Endothelial cell of umbilical vein (primary cell): ENCODE data around the gene TRMT2B. TPM values are rescaled to one million over a fixed set of nuclear protein-coding genes. Genes with fewer than 3 reads are reported as not detected.

ENCODE experiments used
- Bru-seq: library from RNA; stranded (reverse); fragments of 400-500 nt; gene quantifications from one replicate; lab custom pipeline; 2021; lab: Mats Ljungman, UMichigan
- BruChase-seq, 2 experiments: library from RNA; stranded (reverse); fragments of 400-500 nt; gene quantifications; one replicate each; lab custom pipeline; 2021; lab: Mats Ljungman, UMichigan
- BruUV-seq: library from RNA; stranded (reverse); fragments of 400-500 nt; replicated peaks from 2 replicates; lab custom pipeline; 2021; lab: Mats Ljungman, UMichigan
- CTCF ChIA-PET: fragments of 300-600, 350-600 bp; sonication (Branson Sonifier 250); formaldehyde crosslinking; loops from one replicate; lab custom pipeline; 2021; ENCODE audit warnings: antibody characterized with exemption, inconsistent platforms; lab: Charles Lee
- POLR2A ChIA-PET: fragments of 300-600, 350-600 bp; sonication (Branson Sonifier 250); formaldehyde crosslinking; loops from one replicate; lab custom pipeline; 2021; ENCODE audit warnings: antibody characterized with exemption, inconsistent platforms; lab: Charles Lee
- DNase-seq: peaks from one replicate; pipeline ENCODE4 v3.0.0-alpha.2; 2011; ENCODE audit warnings: low read depth, low spot score
- FAIRE-seq: peaks from 2 replicates; lab custom pipeline; 2011; peaks lifted over from hg19 to GRCh38; lab: Jason Lieb, UNC
- H2AFZ ChIP-seq: 2 replicates; pipeline ENCODE4 v1.6.0; 2012; ENCODE audit warnings: low read depth, low read length, control low read depth, inconsistent platforms
- H3K27ac ChIP-seq: 2 replicates; pipeline ENCODE4 v1.5.1; 2011; ENCODE audit warnings: low read depth, mild to moderate bottlenecking, control low read depth, low read length, moderate library complexity; ENCODE audit not compliant: insufficient read depth
- H3K27me3 ChIP-seq, 2 experiments: 2 replicates each; pipeline versions ENCODE4 v1.6.0 to v1.6.1; 2011; ENCODE audit warnings: low read length in 2 of 2, mixed read lengths in 1 of 2; ENCODE audit not compliant: control insufficient read depth in 2 of 2, insufficient read depth in 2 of 2
- H3K36me3 ChIP-seq, 2 experiments: 2 replicates in 1 of 2; 3 replicates in 1 of 2; pipeline ENCODE4 v1.5.1; 2011; ENCODE audit warnings: low read length in 2 of 2, mild to moderate bottlenecking in 1 of 2, moderate library complexity in 1 of 2; ENCODE audit not compliant: control insufficient read depth in 2 of 2, insufficient read depth in 2 of 2; ENCODE audit errors: extremely low read depth in 1 of 2
- H3K4me1 ChIP-seq: 3 replicates; pipeline ENCODE4 v1.5.1; 2011; ENCODE audit warnings: mild to moderate bottlenecking, low read length; ENCODE audit not compliant: control insufficient read depth, insufficient read depth; ENCODE audit errors: extremely low read depth
- H3K4me2 ChIP-seq: 2 replicates; pipeline ENCODE4 v1.6.1; 2011; ENCODE audit warnings: low read length, control low read depth, mixed read lengths; ENCODE audit not compliant: insufficient read depth
- H3K4me3 ChIP-seq, 3 experiments: fragments of 200-600 bp in 1 of 3; sonication (generic), shearing (Covaris generic) in 1 of 3; replicated peaks in 1 of 3; 2 replicates each; pipeline ENCODE4 v1.5.1; 2011 to 2016; ENCODE audit warnings: control low read depth in 3 of 3, low read length in 3 of 3, mild to moderate bottlenecking in 2 of 3, inconsistent platforms in 1 of 3, low read depth in 1 of 3, moderate library complexity in 1 of 3; ENCODE audit not compliant: insufficient read depth in 1 of 3
- H3K79me2 ChIP-seq: 2 replicates; pipeline ENCODE4 v1.6.0; 2012; ENCODE audit warnings: low read length, inconsistent platforms; ENCODE audit not compliant: control insufficient read depth, insufficient read depth
- H3K9ac ChIP-seq: replicated peaks from 2 replicates; pipeline ENCODE3; 2011; ENCODE audit warnings: low read length, control low read depth; ENCODE audit not compliant: insufficient read depth; ENCODE audit errors: extremely low read depth
- H3K9me1 ChIP-seq: replicated peaks from 3 replicates; pipeline ENCODE4 v1.6.0; 2011; ENCODE audit warnings: mild to moderate bottlenecking, low read length; ENCODE audit not compliant: control insufficient read depth, insufficient read depth; ENCODE audit errors: extremely low read depth
- H3K9me3 ChIP-seq: replicated peaks from 2 replicates; pipeline ENCODE4 v1.5.1; 2012; ENCODE audit warnings: low read length, inconsistent platforms; ENCODE audit not compliant: control insufficient read depth, insufficient read depth
- H4K20me1 ChIP-seq: replicated peaks from 2 replicates; pipeline ENCODE3; 2011; ENCODE audit warnings: mild to moderate bottlenecking, low read length; ENCODE audit not compliant: control insufficient read depth, insufficient read depth; ENCODE audit errors: extremely low read depth
- JUN ChIP-seq: IDR thresholded peaks from 2 replicates; pipeline ENCODE4 v1.6.1; 2011; ENCODE audit warnings: borderline replicate concordance, low read depth; ENCODE audit not compliant: insufficient read length, insufficient read depth
- POLR2A ChIP-seq: IDR thresholded peaks from 2 replicates; pipeline ENCODE4 v1.6.1; 2012; ENCODE audit warnings: low read depth, mild to moderate bottlenecking, control low read depth, low read length
- dilution Hi-C: fragments of 300-500 bp; cut with MboI; formaldehyde crosslinking; loops from one replicate; pipeline ENCODE4 v1.15.0; 2019; ENCODE audit warnings: low sequenced_read_pairs; ENCODE audit not compliant: extremely low pct_ligation_motif_present
- intact Hi-C: fragments of 100-400 bp; cut with micrococcal nuclease; formaldehyde crosslinking; loops from one replicate; pipeline ENCODE4 v1.10.0; 2022
- long read RNA-seq: library from polyadenylated mRNA; stranded (forward); transcript quantifications from one replicate; pipeline ENCODE4 v2.0.0, GENCODE V29; 2021
- polyA minus RNA-seq, 3 experiments: library from RNA; depleted of rRNA, polyadenylated mRNA; stranded (reverse); fragments of >200 nt; gene quantifications; 1 replicate in 1 of 3; 2 replicates in 2 of 3; pipeline ENCODE4 v1.2.3, GENCODE V29; 2011
- polyA plus RNA-seq, 4 experiments: library from polyadenylated mRNA; depleted of rRNA in 3 of 4; stranded (reverse) in 3 of 4; unstranded in 1 of 4; fragments of >200 nt; gene quantifications; 2 replicates each; pipeline versions ENCODE4 v1.2.1 to v1.2.3, GENCODE V29; 2011 to 2012; ENCODE audit warnings: missing spikeins in 1 of 4
- total RNA-seq: library from RNA; stranded (reverse); gene quantifications from 2 replicates; pipeline ENCODE4 v1.2.3, GENCODE V29; 2021

The TRMT2B gene, protein sequence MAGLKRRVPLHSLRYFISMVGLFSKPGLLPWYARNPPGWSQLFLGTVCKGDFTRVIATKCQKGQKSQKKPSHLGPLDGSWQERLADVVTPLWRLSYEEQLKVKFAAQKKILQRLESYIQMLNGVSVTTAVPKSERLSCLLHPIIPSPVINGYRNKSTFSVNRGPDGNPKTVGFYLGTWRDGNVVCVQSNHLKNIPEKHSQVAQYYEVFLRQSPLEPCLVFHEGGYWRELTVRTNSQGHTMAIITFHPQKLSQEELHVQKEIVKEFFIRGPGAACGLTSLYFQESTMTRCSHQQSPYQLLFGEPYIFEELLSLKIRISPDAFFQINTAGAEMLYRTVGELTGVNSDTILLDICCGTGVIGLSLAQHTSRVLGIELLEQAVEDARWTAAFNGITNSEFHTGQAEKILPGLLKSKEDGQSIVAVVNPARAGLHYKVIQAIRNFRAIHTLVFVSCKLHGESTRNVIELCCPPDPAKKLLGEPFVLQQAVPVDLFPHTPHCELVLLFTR
- 21.3 and 22.9 TPM in 2 replicates for total RNA-seq
- 15.8 and 18.3 TPM in 2 replicates for polyA plus RNA-seq
- 16.3 and 16.6 TPM in 2 replicates for polyA plus RNA-seq (2011; cell fraction: cytosol; rRNA removed)
- 28.5 and 32.5 TPM in 2 replicates for polyA plus RNA-seq (2011; cell fraction: nucleus; rRNA removed)
- 16.3 and 19.1 TPM in 2 replicates for polyA plus RNA-seq (2012)
- polyA minus RNA-seq = 33.5 and 34.2 TPM in 2 replicates
- 13.9 TPM for polyA minus RNA-seq (2011; cell fraction: cytosol; rRNA and poly(A)+ RNA removed)
- 16.5 and 34.3 TPM in 2 replicates for polyA minus RNA-seq (2011; cell fraction: nucleus; rRNA and poly(A)+ RNA removed)
- percentile 66 among the genes with signal in this experiment for Bru-seq, nascent RNA
- BruChase-seq, experiment 1, labeled RNA remaining after a 6-hour chase = percentile 81 among the genes with signal in this experiment
- BruChase-seq, experiment 2, labeled RNA remaining after a 2-hour chase = percentile 84 among the genes with signal in this experiment
- long read RNA-seq, partial matches to known transcripts = 3 of 36 reads
- long read RNA-seq, other reads (novel, unspliced or antisense) = 28 of 36 reads

DNA sequence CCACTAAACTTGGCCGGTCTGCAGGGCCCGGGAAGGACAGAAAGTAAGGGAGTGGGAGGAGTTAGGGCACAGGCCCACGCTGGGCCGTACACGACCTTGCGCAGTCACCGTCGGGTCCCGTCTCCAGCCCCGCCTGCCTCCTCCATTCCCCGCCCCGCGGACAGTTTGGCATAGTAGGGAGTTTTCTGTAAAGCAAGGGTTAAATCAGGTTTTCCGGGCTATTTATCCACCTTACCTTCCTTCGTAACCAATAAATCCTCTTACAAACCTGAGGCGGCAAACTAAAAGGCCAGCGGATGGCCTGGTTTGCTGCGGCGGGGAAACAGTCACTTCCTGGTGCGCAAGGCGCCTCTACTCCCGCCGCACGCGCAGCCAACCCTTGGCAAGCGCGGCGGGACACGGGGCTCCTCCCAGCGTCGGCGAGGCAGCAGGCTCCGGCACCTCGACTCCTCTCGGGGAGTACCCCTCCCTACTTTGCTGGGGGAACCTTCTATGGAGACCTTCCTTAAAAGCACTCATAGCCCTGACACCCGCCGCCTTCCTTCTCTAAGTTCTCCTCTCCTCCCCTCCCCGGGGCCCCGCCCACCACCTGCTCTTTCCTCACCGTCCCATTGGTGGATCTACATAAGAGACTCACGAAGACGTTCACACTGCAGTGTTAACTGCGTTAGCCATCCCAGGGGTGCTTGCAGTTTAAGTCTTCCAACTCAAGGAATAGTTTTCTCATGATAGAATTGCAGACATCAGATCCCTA lies at the start of gene TRMT2B:
TRMT2B (minus strand) TSS at position 563 of the 754 bp plus-strand sequence. CDS start 9,822 bp downstream, outside the sequence.
- Histone ChIP-seq H3K4me3 (peak within 1 kb of the TSS; percentile 43 to 87 (median 68)), H3K79me2 (peaks cover 26% of the 10 kb centered on the region), H3K9me1 (no peaks in the 10 kb centered on the region), H4K20me1 (no peaks in the 10 kb centered on the region), H3K4me2 (peak within 1 kb of the TSS; percentile 97), H2AFZ (peak within 1 kb of the TSS; percentile 93), H3K36me3 (no peaks in the 10 kb centered on the region), H3K27ac (peak within 1 kb of the TSS; percentile 94), H3K9me3 (no peaks in the 10 kb centered on the region), H3K9ac (peak within 1 kb of the TSS; percentile 92), H3K4me1 (peaks cover 17% of the 10 kb centered on the region), H3K27me3 (no peaks in the 10 kb centered on the region)
- dilution Hi-C loops = no loop called here
- ChIA-PET POLR2A (no interaction called here), CTCF (no interaction called here)
- FAIRE-seq = peak; percentile 98
- TSS peak; percentile 64 for BruUV-seq
- peak; percentile 78 for DNase-seq
- intact Hi-C loops = loop anchor here (10.0 kb wide), 1 partner anchor 233 kb away; no protein-coding TSS in a partner anchor
- TF ChIP-seq JUN (no peak), POLR2A (peak; percentile 42)
